ENCODE results near the gene EEIG2.
"Not testable (repeated sequence)": the region's sequence is repeated elsewhere in the genome, so short reads cannot be mapped to it uniquely, and the experiment has no call there.

Gene EEIG2

GRCh38 chr1:108559215-108560186 is at the start of gene EEIG2:
EEIG2 (plus strand) TSS chr1:108560100; CDS start chr1:108560429, 329 bp downstream.
- DNase-seq (ENCODE audit: low read depth in 2 of 2) = peak; percentile 81 to 84

- DNase-seq (ENCODE audit: low read depth in 2 of 2) = no peak
Measured at GRCh38 chr1:108511764-108512163, 48.1 kb upstream of the EEIG2 start.

GRCh38 chr1:108512239-108513043 is 47.5 kb upstream of the EEIG2 start:
- no peak for DNase-seq (ENCODE audit: low read depth in 2 of 2)

- no peak for DNase-seq (ENCODE audit: low read depth in 2 of 2)
Measured at GRCh38 chr1:108513044-108513415, 46.9 kb upstream of the EEIG2 start.

GRCh38 chr1:108513914-108514313 is 46.0 kb upstream of the EEIG2 start:
- not testable (repeated sequence) for DNase-seq (ENCODE audit: low read depth in 2 of 2)

GRCh38 chr1:108517301-108517897 is 42.5 kb upstream of the EEIG2 start:
- not testable (repeated sequence) for DNase-seq (ENCODE audit: low read depth in 2 of 2)

GRCh38 chr1:108521990-108522393 is 37.9 kb upstream of the EEIG2 start:
- no peak for DNase-seq (ENCODE audit: low read depth in 2 of 2)

GRCh38 chr1:108523829-108524228 is 36.1 kb upstream of the EEIG2 start:
- no peak for DNase-seq (ENCODE audit: low read depth in 2 of 2)

- DNase-seq (ENCODE audit: low read depth in 2 of 2) = no peak
Measured at GRCh38 chr1:108524676-108525075, 35.2 kb upstream of the EEIG2 start.

GRCh38 chr1:108527135-108527534 is 32.8 kb upstream of the EEIG2 start:
- no peak for DNase-seq (ENCODE audit: low read depth in 2 of 2)

GRCh38 chr1:108527837-108528236 is 32.1 kb upstream of the EEIG2 start:
- no peak for DNase-seq (ENCODE audit: low read depth in 2 of 2)

GRCh38 chr1:108531444-108531843 is 28.5 kb upstream of the EEIG2 start:
- DNase-seq (ENCODE audit: low read depth in 2 of 2) = no peak

GRCh38 chr1:108532730-108533129 is 27.2 kb upstream of the EEIG2 start:
- DNase-seq (ENCODE audit: low read depth in 2 of 2) = no peak

GRCh38 chr1:108533351-108534083 is 26.4 kb upstream of the EEIG2 start:
- DNase-seq (ENCODE audit: low read depth in 2 of 2) = no peak

GRCh38 chr1:108534759-108535158 is 25.1 kb upstream of the EEIG2 start:
- DNase-seq (ENCODE audit: low read depth in 2 of 2) = no peak

- not testable (repeated sequence) for DNase-seq (ENCODE audit: low read depth in 2 of 2)
Measured at GRCh38 chr1:108535315-108535897, 24.5 kb upstream of the EEIG2 start.

GRCh38 chr1:108536021-108536420 is 23.9 kb upstream of the EEIG2 start:
- DNase-seq (ENCODE audit: low read depth in 2 of 2) = not testable (repeated sequence)

GRCh38 chr1:108536791-108537190 is 23.1 kb upstream of the EEIG2 start:
- not testable (repeated sequence) for DNase-seq (ENCODE audit: low read depth in 2 of 2)

GRCh38 chr1:108537976-108538375 is 21.9 kb upstream of the EEIG2 start:
- no peak for DNase-seq (ENCODE audit: low read depth in 2 of 2)

GRCh38 chr1:108540977-108541376 is 18.9 kb upstream of the EEIG2 start:
- DNase-seq (ENCODE audit: low read depth in 2 of 2) = no peak

GRCh38 chr1:108541861-108542260 is 18.0 kb upstream of the EEIG2 start:
- no peak for DNase-seq (ENCODE audit: low read depth in 2 of 2)

Measured in stimulated activated CD4-positive, alpha-beta T cell treated with anti-CD3 and anti-CD28 coated beads, Interleukin-12 subunit alpha, Interleukin-12 subunit beta, amount 100 ng/mL, for 24 hours (primary cell).